Measurements from ENCODE around the gene FRAS1. TPM values are rescaled to one million over a fixed set of nuclear protein-coding genes. Genes with fewer than 3 reads are reported as not detected.

Gene FRAS1
- total RNA-seq, 1 experiment from 2014 or later, result 13.1 TPM

GRCh38 chr4:78311306-78311705, 254.2 kb downstream of the FRAS1 start:
- intact Hi-C loops (cut with micrococcal nuclease; ENCODE audit: unreplicated experiment), result no loop called here
- Histone ChIP-seq H3F3A (ENCODE audit: insufficient read depth, low read depth) (no peaks in the 10 kb centered on the region), H3K9me2 (ENCODE audit: insufficient read depth) (no peaks in the 10 kb centered on the region), H3K36me3 (ENCODE audit: low read depth) (no peaks in the 10 kb centered on the region), H3K27me3 (ENCODE audit: insufficient read depth, low read depth) (no peaks in the 10 kb centered on the region), H3K4me1 (replicated peaks; ENCODE audit: insufficient read depth) (no peaks in the 10 kb centered on the region), H3K4me3 (no peak overlapping the region), H3K79me2 (ENCODE audit: low read depth) (no peaks in the 10 kb centered on the region), H3K4me2 (no peak overlapping the region), H3K27ac (no peak overlapping the region), H4K20me1 (ENCODE audit: insufficient read depth) (no peaks in the 10 kb centered on the region), H2AFZ (no peak overlapping the region), H3K9me3 (ENCODE audit: insufficient read depth, low read depth) (no peaks in the 10 kb centered on the region)
- BruUV-seq (replicated peaks), result no TSS peak
- ChIA-PET POLR2A (ENCODE audit: unreplicated experiment) (no interaction called here), CTCF (no interaction called here)
- DNase-seq, result no peak
- no peak for TF ChIP-seq EZH2 (IDR thresholded peaks at IDR 0.05; ENCODE audit: low read depth)
- TF ChIP-seq CTCF (conservative IDR thresholded peaks at IDR 0.05), result no peak

- no peak for DNase-seq
- no peaks in the 10 kb centered on the region for H3K9me3 ChIP-seq (ENCODE audit: insufficient read depth, low read depth)
- H3K36me3 ChIP-seq (ENCODE audit: low read depth), result no peaks in the 10 kb centered on the region
- H3K27ac ChIP-seq, result no peak overlapping the region
- no peaks in the 10 kb centered on the region; the same call in 1 of the 2 replicates for H3K9me2 ChIP-seq (ENCODE audit: insufficient read depth)
- ChIA-PET POLR2A (ENCODE audit: unreplicated experiment) (interaction anchor here (0.5 kb wide), 1 partner anchor 752 kb away, joined by 7 read pairs; no protein-coding TSS in a partner anchor), CTCF (no interaction called here)
- intact Hi-C loops (cut with micrococcal nuclease; ENCODE audit: unreplicated experiment), result no loop called here
- H3K4me2 ChIP-seq, result no peak overlapping the region
- TF ChIP-seq CTCF (conservative IDR thresholded peaks at IDR 0.05) (no peak), EZH2 (IDR thresholded peaks at IDR 0.05; ENCODE audit: low read depth) (no peak)
- no peaks in the 10 kb centered on the region for H3F3A ChIP-seq (ENCODE audit: insufficient read depth, low read depth)
- H2AFZ ChIP-seq, result no peak overlapping the region
- no TSS peak for BruUV-seq (replicated peaks)
- H3K4me3 ChIP-seq, result no peak overlapping the region
- no peaks in the 10 kb centered on the region for H3K79me2 ChIP-seq (ENCODE audit: low read depth)
- H4K20me1 ChIP-seq (ENCODE audit: insufficient read depth), result no peaks in the 10 kb centered on the region
- H3K27me3 ChIP-seq (ENCODE audit: insufficient read depth, low read depth), result no peaks in the 10 kb centered on the region
- no peaks in the 10 kb centered on the region for H3K4me1 ChIP-seq (replicated peaks; ENCODE audit: insufficient read depth)
These were observed 256.0 kb downstream of the FRAS1 start for GRCh38 chr4:78312989-78313753.

DNA sequence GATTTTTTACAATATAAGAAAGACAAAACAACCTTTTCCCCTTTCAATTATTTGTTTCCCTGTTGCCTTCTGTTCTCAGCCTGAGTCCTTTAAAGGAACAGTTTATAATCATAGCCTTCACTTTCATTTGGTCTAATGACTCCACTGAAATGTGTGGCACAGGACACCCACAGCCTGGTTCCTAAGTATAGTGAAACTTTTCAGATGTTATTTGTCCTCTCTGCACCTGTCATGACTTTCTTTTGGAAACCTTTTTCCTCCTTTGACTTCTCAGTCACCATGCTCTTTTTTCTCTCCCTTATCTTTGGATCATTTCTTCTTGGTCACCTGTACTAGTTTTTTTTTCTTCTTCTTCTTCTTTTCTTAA, 256.6 kb downstream of the FRAS1 start:
- Histone ChIP-seq H2AFZ (no peak overlapping the region), H4K20me1 (ENCODE audit: insufficient read depth) (no peaks in the 10 kb centered on the region), H3K4me3 (no peak overlapping the region), H3K4me1 (replicated peaks; ENCODE audit: insufficient read depth) (no peaks in the 10 kb centered on the region), H3K9me2 (ENCODE audit: insufficient read depth) (no peaks in the 10 kb centered on the region; the same call in 1 of the 2 replicates), H3K27me3 (ENCODE audit: insufficient read depth, low read depth) (no peaks in the 10 kb centered on the region), H3K79me2 (ENCODE audit: low read depth) (no peaks in the 10 kb centered on the region), H3K4me2 (no peak overlapping the region), H3F3A (ENCODE audit: insufficient read depth, low read depth) (no peaks in the 10 kb centered on the region), H3K36me3 (ENCODE audit: low read depth) (no peaks in the 10 kb centered on the region), H3K9me3 (ENCODE audit: insufficient read depth, low read depth) (no peaks in the 10 kb centered on the region), H3K27ac (no peak overlapping the region)
- TF ChIP-seq EZH2 (IDR thresholded peaks at IDR 0.05; ENCODE audit: low read depth) (no peak), CTCF (conservative IDR thresholded peaks at IDR 0.05) (no peak)
- ChIA-PET CTCF (no interaction called here), POLR2A (ENCODE audit: unreplicated experiment) (interaction anchor here (0.5 kb wide), 1 partner anchor 752 kb away, joined by 7 read pairs; no protein-coding TSS in a partner anchor)
- intact Hi-C loops (cut with micrococcal nuclease; ENCODE audit: unreplicated experiment), result no loop called here
- no peak for DNase-seq
- no TSS peak for BruUV-seq (replicated peaks)
